Subcutaneous adipose tissue (tissue), 4 donors: ENCODE results near the gene CD300LG. TPM values are rescaled to one million over a fixed set of nuclear protein-coding genes. Genes with fewer than 3 reads are reported as not detected.

Experiments used
- total RNA-seq, 4 donors: library from RNA; depleted of rRNA; stranded (reverse); fragments of >200 nt; gene quantifications; one replicate each; pipeline ENCODE4 v1.1.0, GENCODE V29; 2016
- TF ChIP-seq, protein P1 (sequence below): fragments of 450-650 bp; IDR thresholded peaks from one replicate; pipeline ENCODE4 v1.5.1; 2016; ENCODE audit warnings: low read depth, mild to moderate bottlenecking, control low read depth, antibody characterized with exemption, moderate library complexity

Gene CD300LG
- total RNA-seq, 4 donors from 2014 or later = 29.5 to 234 (median 50.5) TPM

DNA sequence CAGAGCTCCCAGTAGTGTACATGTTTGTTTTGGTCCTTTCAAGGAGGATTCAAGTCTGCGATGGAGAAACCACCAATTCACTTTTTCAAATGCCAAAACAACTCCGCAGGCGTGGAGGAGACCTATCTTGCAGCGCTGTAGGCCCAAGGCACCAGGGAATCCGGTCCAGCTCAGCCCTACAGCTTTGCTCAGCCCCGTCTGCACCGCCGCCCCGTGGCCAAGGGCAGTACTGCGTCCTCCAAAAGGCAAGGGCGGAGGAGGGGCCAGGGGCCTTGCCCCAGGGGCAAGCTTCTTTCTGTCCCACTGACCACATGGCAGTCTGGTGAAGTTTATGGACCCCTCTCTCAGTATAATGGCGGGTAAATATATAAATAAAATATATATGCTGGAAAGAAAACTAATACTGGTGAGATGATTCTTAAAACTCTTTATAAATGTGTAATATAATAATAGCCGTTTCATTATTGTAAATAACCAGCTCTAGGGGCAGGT is 709 bp upstream of the CD300LG start:
- TF ChIP-seq, protein P1, sequence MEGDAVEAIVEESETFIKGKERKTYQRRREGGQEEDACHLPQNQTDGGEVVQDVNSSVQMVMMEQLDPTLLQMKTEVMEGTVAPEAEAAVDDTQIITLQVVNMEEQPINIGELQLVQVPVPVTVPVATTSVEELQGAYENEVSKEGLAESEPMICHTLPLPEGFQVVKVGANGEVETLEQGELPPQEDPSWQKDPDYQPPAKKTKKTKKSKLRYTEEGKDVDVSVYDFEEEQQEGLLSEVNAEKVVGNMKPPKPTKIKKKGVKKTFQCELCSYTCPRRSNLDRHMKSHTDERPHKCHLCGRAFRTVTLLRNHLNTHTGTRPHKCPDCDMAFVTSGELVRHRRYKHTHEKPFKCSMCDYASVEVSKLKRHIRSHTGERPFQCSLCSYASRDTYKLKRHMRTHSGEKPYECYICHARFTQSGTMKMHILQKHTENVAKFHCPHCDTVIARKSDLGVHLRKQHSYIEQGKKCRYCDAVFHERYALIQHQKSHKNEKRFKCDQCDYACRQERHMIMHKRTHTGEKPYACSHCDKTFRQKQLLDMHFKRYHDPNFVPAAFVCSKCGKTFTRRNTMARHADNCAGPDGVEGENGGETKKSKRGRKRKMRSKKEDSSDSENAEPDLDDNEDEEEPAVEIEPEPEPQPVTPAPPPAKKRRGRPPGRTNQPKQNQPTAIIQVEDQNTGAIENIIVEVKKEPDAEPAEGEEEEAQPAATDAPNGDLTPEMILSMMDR = no peak

DNA sequence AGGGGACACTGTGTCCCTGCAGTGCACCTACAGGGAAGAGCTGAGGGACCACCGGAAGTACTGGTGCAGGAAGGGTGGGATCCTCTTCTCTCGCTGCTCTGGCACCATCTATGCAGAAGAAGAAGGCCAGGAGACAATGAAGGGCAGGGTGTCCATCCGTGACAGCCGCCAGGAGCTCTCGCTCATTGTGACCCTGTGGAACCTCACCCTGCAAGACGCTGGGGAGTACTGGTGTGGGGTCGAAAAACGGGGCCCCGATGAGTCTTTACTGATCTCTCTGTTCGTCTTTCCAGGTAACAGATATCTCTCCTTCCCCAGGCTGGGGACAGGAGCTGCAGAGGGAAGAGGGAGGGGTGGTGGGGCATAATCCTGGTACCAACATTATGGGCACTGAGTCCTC is 1.6 kb downstream of the CD300LG start:
- TF ChIP-seq, protein P1 = no peak

DNA sequence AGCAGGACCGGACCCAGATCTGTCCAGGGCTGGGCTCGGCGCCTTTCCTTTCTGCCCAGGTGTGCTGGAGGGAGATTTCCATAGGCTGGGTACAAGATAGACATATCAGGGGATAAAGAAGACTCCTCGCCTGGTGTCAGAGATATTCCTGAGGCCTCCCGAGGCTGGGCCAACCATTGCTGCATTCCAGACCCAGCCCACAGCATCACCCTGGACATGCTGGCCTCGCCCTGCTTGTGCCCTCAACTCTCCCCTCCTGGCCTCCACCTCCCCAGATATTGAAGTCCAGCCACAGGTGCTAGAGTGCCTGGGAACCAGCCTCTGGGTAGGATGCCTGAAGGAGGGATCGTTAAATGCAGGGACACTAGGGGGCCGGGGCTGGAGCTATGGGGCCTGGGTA is 2.1 kb downstream of the CD300LG start:
- TF ChIP-seq, protein P1 = no peak

DNA sequence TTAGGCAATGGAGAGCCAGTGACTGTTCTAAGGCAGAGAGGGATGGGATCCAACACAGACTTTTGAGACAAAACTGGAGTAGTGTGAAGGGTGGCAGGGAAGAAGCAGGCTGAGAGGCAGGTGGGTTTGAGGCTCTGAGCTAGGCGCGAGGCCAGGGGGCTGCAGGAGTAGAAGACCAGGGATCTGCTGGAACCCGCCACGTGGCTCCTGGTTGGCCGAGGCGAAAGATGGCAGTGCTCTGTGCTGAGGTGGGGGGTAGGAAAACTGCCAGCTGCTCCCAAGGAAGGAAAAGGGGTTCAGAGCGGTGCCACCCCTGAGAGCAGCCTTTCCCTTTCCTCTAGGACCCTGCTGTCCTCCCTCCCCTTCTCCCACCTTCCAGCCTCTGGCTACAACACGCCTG is 5.6 kb downstream of the CD300LG start:
- TF ChIP-seq, protein P1 = no peak

DNA sequence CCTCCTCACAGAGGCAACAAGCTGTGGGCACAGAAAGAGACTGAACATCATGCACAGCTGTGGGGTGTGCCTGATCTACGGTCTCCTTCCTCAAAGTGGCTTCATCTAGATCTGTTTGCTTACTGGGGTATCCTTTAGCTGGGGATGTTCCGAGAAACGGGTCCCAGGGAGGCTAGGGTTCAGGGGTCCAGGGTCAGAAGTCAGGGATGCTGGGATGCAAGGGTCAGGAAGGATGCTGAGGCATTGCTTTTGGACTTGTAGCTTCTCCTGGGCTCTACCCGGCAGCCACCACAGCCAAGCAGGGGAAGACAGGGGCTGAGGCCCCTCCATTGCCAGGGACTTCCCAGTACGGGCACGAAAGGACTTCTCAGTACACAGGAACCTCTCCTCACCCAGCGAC is 6.6 kb downstream of the CD300LG start:
- TF ChIP-seq, protein P1 = no peak

DNA sequence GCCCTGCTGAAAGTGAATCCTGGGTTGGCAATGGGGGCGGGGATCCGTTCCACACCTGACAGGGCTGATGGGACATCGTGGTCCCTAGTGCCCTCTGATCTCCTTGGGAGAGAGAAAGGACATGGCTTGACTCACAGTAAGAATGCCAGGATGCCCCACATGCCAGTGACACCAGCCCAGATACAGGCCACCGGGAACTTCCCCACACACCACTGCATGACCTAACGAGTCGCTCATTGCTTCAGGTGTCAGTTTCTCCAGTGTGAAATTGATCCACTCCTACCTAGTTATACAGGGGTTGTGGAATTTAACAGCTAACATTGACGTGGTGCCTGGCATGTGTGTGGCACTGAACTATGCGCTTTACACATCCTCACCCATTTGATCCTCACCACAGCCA is 7.5 kb downstream of the CD300LG start:
- TF ChIP-seq, protein P1 = no peak

DNA sequence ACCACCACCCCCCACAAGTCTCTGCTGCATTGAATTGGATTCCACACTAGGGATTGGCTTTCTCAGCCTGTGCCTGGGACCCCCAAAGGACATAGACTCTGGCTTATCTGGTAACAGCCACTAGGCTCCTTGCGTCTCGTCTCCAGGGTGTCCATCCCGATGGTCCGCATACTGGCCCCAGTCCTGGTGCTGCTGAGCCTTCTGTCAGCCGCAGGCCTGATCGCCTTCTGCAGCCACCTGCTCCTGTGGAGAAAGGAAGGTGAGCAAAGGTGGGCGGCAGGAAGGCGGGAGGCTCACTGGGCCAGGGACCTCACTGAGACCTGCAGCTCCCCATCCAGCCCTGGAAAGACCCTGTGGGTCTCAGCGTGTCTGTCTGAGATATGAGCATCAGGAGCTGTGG is 8.1 kb downstream of the CD300LG start:
- TF ChIP-seq, protein P1 = no peak
